CD4-positive, alpha-beta T cell treated with Interleukin-15 for 1 hour (primary cell): ENCODE results near the gene TBC1D1.

ENCODE experiments used
- DNase-seq: peaks from one replicate; pipeline ENCODE4 v3.0.0-alpha.2; 2020

The TBC1D1 gene

GRCh38 chr4:38155589-38156294 lies 264.9 kb downstream of the TBC1D1 start:
- DNase-seq = no peak

- no peak for DNase-seq
Observed at GRCh38 chr4:38157592-38157991, 266.7 kb downstream of the TBC1D1 start.

- DNase-seq = peak; percentile 64
Observed at GRCh38 chr4:38160487-38161207, 269.8 kb downstream of the TBC1D1 start.

- DNase-seq = no peak
Observed at GRCh38 chr4:38161208-38162113, 270.6 kb downstream of the TBC1D1 start.

- DNase-seq = no peak
Observed at GRCh38 chr4:38162240-38162784, 271.4 kb downstream of the TBC1D1 start.

GRCh38 chr4:38163216-38164006 lies 272.5 kb downstream of the TBC1D1 start:
- DNase-seq = no peak

- DNase-seq = no peak
Observed at GRCh38 chr4:38164346-38164745, 273.5 kb downstream of the TBC1D1 start.

GRCh38 chr4:38166082-38166481 lies 275.2 kb downstream of the TBC1D1 start:
- DNase-seq = peak; percentile 41

GRCh38 chr4:38166768-38167167 lies 275.9 kb downstream of the TBC1D1 start:
- DNase-seq = no peak

GRCh38 chr4:38167973-38168372 lies 277.1 kb downstream of the TBC1D1 start:
- no peak for DNase-seq

GRCh38 chr4:38169524-38169923 lies 278.6 kb downstream of the TBC1D1 start:
- no peak for DNase-seq

GRCh38 chr4:38170338-38171169 lies 279.7 kb downstream of the TBC1D1 start:
- DNase-seq = no peak

- no peak for DNase-seq
Observed at GRCh38 chr4:38172078-38172477, 281.2 kb downstream of the TBC1D1 start.

- DNase-seq = no peak
Observed at GRCh38 chr4:38173935-38174518, 283.1 kb downstream of the TBC1D1 start.

- DNase-seq = no peak
Observed at GRCh38 chr4:38174801-38175200, 283.9 kb downstream of the TBC1D1 start.

- no peak for DNase-seq
Observed at GRCh38 chr4:38176165-38176564, 285.3 kb downstream of the TBC1D1 start.

GRCh38 chr4:38177035-38177546 lies 286.2 kb downstream of the TBC1D1 start:
- peak; percentile 45 for DNase-seq

- DNase-seq = peak; percentile 58
Observed at GRCh38 chr4:38177641-38178391, 286.9 kb downstream of the TBC1D1 start.

GRCh38 chr4:38178392-38178995 lies 287.6 kb downstream of the TBC1D1 start:
- DNase-seq = no peak
